NCI-H1436 (cell line): ENCODE measurements around the gene SPEF1.
A peak's percentile ranks its signal among the peaks of the same experiment; 100 is the strongest.

Experiments used
- DNase-seq: peaks from one replicate; lab custom pipeline; 2025; lab: John Stamatoyannopoulos, UW

The SPEF1 gene

GRCh38 chr20:3747471-3747870 is 33.8 kb downstream of the SPEF1 start:
- DNase-seq = no peak

DNA sequence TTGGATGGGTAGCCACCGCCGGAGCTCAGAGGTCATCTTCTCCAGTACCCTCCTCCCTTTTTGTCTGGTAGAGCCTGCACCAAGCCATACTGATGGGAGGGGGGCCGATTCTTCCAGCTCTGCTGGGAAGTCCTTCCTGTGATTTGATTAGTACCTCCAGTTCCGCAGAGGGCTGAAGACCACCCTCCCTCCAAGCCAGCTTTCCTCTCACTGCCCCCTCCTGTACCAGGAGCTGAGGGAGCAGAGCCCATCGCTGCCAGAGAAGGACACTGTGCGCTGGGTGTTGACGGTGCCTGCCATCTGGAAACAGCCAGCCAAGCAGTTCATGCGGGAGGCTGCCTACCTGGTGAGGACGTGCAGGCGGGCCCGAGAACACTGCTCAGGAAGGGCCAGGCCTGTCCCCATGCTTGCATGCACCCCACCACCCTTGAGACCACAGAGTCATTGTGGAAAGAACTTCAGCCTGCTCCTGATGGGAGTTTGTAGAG is 35.5 kb downstream of the SPEF1 start:
- DNase-seq = no peak

GRCh38 chr20:3744806-3745685 is 36.2 kb downstream of the SPEF1 start:
- DNase-seq = peak; percentile 32

GRCh38 chr20:3744037-3744436 is 37.2 kb downstream of the SPEF1 start:
- DNase-seq = no peak

DNA sequence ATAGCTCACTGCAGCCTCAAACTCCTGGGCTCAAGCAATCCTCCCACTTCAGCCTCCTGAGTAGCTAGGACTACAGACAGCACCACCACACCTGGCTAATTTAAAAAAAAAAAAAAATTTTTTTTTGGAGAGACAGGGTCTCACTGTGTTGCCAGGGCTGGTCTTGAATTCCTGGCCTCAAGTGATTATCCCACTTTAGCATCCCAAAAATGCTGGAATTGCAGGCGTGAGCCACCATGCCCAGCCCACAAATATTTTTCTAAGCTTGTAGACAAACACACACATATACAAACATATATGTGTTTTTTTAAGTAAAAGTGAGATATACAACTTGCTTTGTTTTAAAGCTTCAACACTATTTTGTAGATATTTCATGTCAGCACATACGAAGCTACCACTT is 38.0 kb downstream of the SPEF1 start:
- DNase-seq = no peak

- no peak for DNase-seq
Measured at GRCh38 chr20:3741836-3742458, 39.3 kb downstream of the SPEF1 start.

DNA sequence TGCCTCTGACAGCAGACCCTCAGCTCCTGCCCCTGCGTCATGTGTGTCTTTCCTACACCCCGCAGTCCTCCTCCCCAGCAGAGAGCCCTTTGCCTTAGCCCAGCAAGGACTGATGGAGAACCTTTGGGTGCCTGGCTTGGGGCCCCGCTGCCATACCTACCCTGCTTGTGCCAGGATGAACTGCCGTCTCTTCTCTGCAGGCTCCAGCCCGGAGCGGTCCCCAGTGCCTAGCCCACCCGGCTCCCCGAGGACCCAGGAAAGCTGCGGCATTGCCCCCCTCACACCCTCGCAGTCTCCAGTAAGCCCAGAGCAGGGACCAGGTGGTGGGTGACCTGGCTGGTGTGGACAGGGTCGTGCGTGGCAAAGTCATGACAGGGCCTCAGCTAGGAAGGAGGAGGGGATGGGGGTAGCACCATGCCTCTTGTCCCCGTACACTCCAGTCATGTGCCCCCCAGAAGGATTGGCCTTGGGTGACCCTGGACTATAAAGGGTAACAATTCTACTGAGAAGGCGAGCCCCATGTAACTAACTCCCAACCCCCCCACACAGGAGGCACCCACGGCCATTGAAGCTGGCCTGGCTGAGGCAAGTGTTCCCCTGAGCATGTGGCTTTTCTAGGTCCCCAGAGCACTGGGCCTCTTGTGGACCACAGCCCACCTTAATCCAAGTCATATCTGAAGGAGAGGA is 40.5 kb downstream of the SPEF1 start:
- DNase-seq = no peak

- no peak for DNase-seq
Measured at GRCh38 chr20:3739926-3740451, 41.3 kb downstream of the SPEF1 start.

- no peak for DNase-seq
Measured at GRCh38 chr20:3739054-3739925, 42.0 kb downstream of the SPEF1 start.

- no peak for DNase-seq
Measured at GRCh38 chr20:3738111-3739053, 42.9 kb downstream of the SPEF1 start.

GRCh38 chr20:3735768-3736167 is 45.5 kb downstream of the SPEF1 start:
- DNase-seq = no peak

DNA sequence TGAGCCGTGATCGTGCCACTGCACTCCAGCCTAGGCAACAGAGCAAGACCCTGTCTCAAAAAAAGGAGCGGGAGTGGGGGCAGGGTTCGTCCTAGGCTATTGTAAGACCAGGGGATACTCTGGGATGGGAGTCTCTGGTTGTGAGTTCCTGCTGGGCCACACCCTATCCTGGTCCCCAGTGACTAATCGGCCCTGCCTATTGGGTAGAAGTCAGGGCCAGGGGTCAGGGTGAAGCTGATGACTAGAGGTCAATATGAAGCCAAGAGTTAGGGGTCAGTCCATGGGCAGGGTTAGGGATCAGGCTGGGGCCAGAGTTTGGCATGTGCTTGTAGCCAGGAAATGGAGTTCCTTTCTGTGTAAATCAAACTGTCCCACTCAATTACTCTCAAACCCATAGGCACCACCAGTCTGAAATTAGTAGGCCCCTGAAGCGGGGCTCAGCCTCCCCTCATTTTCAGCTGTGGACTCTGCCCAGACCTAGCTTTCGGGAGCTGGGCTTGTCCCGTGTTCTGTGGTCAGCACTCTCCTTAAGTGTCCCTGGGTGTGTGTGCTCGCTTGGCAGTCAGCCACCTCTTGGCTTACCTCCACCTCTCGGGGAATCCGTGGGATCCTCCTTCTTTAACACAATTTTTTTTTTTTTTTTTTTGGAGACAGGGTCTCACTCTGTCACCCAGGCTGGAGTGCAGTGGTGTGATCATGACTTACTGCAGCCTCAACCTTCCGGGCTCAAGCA is 47.0 kb downstream of the SPEF1 start:
- no peak for DNase-seq

GRCh38 chr20:3733119-3733995 is 47.9 kb downstream of the SPEF1 start:
- no peak for DNase-seq

GRCh38 chr20:3732327-3733118 is 48.7 kb downstream of the SPEF1 start, which contains the start of gene HSPA12B:
TSS of gene HSPA12B (plus strand) at chr20:3732685. CDS start at chr20:3738675, 5,990 bp downstream.
- DNase-seq = no peak

- DNase-seq = no peak
Measured at GRCh38 chr20:3731944-3732326, 49.3 kb downstream of the SPEF1 start.

GRCh38 chr20:3730803-3731672 is 50.2 kb downstream of the SPEF1 start:
- no peak for DNase-seq
